Umbilical cord (tissue), 2 donors: ENCODE measurements around the gene SGO1. TPM values are rescaled to one million over a fixed set of nuclear protein-coding genes. Genes with fewer than 3 reads are reported as not detected.

ENCODE experiments used
- DNase-seq: peaks from one replicate; pipeline ENCODE4 v3.0.0-alpha.2; 2015; ENCODE audit warnings: low spot score
- total RNA-seq: library from RNA; depleted of rRNA; stranded (reverse); fragments of >200 nt; gene quantifications from one replicate; pipeline ENCODE4 v1.2.3, GENCODE V29; 2014; ENCODE audit warnings: low replicate concordance; ENCODE audit not compliant: insufficient read depth

SGO1 gene
- total RNA-seq, 1 donor from 2014 or later: 6.7 TPM

GRCh38 chr3:20154928-20155327 lies 31.1 kb downstream of the SGO1 start:
- no peak for DNase-seq

GRCh38 chr3:20154078-20154477 lies 31.9 kb downstream of the SGO1 start:
- DNase-seq: no peak

GRCh38 chr3:20148466-20148865 lies 37.5 kb downstream of the SGO1 start:
- DNase-seq: no peak

- peak; percentile 83 for DNase-seq
Measured at GRCh38 chr3:20147361-20147760, 38.6 kb downstream of the SGO1 start.

GRCh38 chr3:20146301-20146700 lies 39.7 kb downstream of the SGO1 start:
- DNase-seq: peak; percentile 85

- DNase-seq: peak; percentile 42
Measured at GRCh38 chr3:20145874-20146273, 40.1 kb downstream of the SGO1 start.

- DNase-seq: no peak
Measured at GRCh38 chr3:20143519-20143918, 42.5 kb downstream of the SGO1 start.

GRCh38 chr3:20142517-20142916 lies 43.5 kb downstream of the SGO1 start:
- no peak for DNase-seq

GRCh38 chr3:20141851-20142250 lies 44.2 kb downstream of the SGO1 start:
- peak; percentile 87 for DNase-seq

GRCh38 chr3:20141316-20141715 lies 44.7 kb downstream of the SGO1 start:
- peak; percentile 30 for DNase-seq

GRCh38 chr3:20140881-20141280 lies 45.1 kb downstream of the SGO1 start:
- DNase-seq: no peak

- peak; percentile 53 for DNase-seq
Measured at GRCh38 chr3:20137647-20138046, 48.4 kb downstream of the SGO1 start.

GRCh38 chr3:20136231-20136630 lies 49.8 kb downstream of the SGO1 start:
- DNase-seq: peak; percentile 23

- no peak for DNase-seq
Measured at GRCh38 chr3:20130106-20130505, 55.9 kb downstream of the SGO1 start.

- no peak for DNase-seq
Measured at GRCh38 chr3:20128358-20128757, 57.6 kb downstream of the SGO1 start.

GRCh38 chr3:20125897-20126296 lies 60.1 kb downstream of the SGO1 start:
- DNase-seq: peak; percentile 12

- no peak for DNase-seq
Measured at GRCh38 chr3:20125289-20125688, 60.7 kb downstream of the SGO1 start.

- DNase-seq: peak; percentile 19
Measured at GRCh38 chr3:20123131-20123652, 62.8 kb downstream of the SGO1 start.

GRCh38 chr3:20121088-20121487 lies 64.9 kb downstream of the SGO1 start:
- peak; percentile 53 for DNase-seq

Other genes with a start within 250 kb of the SGO1 start
- gene RAB5A, start 239.1 kb downstream of the SGO1 start, total RNA-seq: 74.6 TPM
- 2.9 TPM for gene PP2D1, start 173.9 kb downstream of the SGO1 start, total RNA-seq
- 52.5 TPM for gene KAT2B, start 145.8 kb downstream of the SGO1 start, total RNA-seq